NCI-H2107 (cell line): ENCODE measurements around the gene PERM1.
"Not testable (repeated sequence)": the region's sequence is repeated elsewhere in the genome, so short reads cannot be mapped to it uniquely, and the experiment has no call there.

Experiments
- DNase-seq: peaks from one replicate; lab custom pipeline; 2025; lab: John Stamatoyannopoulos, UW

Gene PERM1, protein sequence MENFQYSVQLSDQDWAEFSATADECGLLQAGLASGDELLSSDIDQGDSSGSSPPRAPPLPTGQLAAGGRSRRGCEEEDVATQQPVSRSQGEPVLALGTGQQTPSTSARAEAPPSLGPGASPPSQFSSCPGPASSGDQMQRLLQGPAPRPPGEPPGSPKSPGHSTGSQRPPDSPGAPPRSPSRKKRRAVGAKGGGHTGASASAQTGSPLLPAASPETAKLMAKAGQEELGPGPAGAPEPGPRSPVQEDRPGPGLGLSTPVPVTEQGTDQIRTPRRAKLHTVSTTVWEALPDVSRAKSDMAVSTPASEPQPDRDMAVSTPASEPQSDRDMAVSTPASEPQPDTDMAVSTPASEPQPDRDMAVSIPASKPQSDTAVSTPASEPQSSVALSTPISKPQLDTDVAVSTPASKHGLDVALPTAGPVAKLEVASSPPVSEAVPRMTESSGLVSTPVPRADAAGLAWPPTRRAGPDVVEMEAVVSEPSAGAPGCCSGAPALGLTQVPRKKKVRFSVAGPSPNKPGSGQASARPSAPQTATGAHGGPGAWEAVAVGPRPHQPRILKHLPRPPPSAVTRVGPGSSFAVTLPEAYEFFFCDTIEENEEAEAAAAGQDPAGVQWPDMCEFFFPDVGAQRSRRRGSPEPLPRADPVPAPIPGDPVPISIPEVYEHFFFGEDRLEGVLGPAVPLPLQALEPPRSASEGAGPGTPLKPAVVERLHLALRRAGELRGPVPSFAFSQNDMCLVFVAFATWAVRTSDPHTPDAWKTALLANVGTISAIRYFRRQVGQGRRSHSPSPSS

DNA sequence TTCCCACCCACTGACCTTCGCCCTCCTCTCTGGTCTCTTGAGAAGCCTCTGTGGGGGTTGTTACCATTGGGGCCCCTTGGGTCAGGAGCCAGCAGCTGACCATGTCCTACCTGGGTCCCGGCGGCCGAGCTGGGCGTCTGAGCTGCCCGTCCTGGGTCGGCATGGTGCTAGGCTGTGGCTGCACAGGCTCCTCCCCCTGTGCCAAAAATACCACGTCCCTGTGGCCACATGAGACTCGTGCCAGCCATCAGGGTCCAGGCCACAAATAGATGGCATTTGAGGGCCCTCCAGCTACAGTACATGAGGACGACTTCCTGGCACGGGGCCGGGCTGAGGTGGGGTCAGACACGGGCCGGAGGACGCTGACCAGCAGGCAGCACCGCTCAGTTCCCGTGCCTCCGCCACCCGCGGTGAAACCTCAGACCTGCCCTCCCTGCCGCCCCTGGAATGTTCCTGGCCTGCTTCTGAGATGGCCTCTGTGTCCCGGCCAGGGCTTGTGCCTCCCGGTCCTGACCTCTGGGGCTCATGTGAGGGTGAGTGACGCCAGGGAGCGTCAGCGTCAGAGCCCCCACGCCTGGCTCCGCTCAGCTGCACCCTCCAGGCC lies at the start of gene PERM1:
Gene PERM1, minus strand, starts transcription at position 139 of the 604 bp plus-strand sequence. CDS start 1,064 bp downstream, outside the sequence.
- DNase-seq: no peak

DNA sequence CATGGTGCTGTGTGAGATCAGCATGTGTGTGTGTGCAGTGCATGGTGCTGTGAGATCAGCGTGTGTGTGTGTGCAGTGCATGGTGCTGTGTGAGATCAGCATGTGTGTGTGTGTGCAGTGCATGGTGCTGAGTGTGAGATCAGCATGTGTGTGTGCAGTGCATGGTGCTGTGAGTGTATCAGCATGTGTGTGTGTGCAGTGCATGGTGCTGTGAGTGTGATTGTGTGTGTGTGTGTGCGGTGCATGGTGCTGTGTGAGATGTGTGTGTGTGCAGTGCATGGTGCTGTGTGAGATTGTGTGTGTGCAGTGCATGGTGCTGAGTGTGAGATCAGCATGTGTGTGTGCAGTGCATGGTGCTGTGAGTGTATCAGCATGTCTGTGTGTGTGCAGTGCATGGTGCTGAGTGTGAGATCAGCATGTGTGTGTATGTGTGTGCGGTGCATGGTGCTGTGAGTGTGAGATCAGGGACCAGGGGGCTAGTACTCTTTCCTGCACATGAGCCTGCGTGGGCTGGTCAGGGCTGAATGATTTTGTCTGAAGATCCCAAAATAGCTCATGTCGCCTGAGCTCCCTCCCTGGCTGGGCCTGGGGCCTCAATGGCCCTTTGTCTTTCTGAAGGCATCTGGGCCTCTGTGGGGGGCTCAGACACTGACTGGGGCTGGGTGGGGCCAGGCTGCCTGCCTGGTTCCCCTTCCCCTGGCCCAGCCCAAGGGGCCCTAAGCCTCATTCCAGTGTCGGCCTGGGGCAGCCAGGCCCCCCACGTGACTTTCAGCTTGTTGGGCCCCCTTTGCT lies 49.2 kb upstream of the PERM1 start:
- DNase-seq: not testable (repeated sequence)

DNA sequence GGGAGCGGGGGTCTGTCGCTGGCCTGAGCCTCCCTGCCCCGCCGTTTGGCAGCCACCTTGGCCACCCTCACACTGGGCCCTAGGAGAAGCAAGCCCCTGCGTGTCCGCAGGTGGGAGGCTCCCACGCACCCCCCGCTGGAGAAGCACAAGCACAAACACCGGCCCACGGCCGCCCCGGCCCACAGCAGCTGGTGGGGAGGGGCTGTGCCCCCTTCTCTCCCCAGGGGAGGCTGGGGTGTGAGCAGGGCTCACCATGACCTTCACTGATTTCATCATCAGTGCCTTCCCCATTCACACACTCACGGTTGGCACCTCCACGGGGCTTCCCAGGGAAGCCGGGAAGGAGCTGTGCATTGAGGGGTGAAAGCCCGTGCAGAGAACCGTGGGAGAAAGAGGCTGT lies 45.9 kb upstream of the PERM1 start:
- no peak for DNase-seq

DNA sequence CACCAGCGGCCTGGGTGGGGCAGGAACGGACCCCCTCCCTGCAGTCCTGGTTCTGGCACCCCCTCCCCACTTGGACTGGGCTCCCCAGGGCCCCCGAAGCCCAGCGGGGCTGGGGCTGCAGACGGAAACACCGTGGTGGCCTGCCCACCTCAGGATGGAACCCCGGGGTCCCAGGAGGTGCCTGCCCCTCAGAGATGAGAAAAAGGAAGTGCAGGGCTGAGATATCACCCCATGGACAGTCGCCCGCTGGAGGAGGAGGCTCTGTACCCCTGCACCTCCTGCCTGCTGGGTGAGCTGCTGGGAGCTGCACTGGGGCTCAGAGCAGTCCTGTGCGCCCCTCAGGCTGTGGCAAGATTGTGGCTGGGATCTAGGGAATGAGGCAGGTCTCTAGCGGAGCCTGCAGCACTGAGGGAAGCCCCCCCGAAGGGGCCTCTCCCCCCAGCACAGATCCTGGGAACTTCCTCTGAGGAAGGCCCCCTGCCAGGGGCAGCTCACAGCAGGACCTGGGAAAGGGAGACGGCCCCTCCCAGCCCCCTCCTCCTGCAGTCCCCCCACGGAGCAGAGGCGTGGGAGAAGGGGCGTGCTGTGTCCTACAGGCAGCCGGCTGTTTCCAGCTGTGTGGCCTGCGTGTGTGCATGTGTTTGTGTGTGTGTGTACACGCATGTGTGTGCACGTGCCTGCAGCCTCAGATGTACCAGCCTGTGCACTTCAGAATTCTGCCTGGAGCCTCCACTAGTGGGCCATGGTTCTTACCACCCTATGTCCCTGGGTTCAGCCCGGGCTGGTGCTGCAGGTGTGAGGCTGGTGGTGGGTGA lies 44.9 kb upstream of the PERM1 start:
- no peak for DNase-seq

DNA sequence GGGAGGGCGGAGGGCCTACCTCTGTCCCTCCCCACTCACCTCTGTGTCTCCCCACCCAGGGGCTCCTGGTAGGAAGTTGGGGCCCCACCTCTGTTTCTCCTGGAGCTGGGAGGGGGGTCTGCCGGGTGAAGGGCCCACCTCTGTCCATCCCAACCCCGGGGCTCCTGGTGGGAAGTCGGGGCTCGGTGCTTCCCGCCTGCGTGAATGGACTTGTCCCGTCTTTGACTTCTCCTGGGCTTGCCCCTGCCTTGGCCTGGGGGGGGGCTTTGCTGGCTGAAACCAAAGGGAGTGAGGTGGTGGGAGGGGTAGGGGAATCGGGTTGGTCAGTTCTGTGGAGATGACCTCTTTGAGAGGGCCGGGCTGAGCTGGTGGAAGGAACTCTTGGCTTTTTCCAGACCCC lies 43.8 kb upstream of the PERM1 start:
- DNase-seq: no peak

DNA sequence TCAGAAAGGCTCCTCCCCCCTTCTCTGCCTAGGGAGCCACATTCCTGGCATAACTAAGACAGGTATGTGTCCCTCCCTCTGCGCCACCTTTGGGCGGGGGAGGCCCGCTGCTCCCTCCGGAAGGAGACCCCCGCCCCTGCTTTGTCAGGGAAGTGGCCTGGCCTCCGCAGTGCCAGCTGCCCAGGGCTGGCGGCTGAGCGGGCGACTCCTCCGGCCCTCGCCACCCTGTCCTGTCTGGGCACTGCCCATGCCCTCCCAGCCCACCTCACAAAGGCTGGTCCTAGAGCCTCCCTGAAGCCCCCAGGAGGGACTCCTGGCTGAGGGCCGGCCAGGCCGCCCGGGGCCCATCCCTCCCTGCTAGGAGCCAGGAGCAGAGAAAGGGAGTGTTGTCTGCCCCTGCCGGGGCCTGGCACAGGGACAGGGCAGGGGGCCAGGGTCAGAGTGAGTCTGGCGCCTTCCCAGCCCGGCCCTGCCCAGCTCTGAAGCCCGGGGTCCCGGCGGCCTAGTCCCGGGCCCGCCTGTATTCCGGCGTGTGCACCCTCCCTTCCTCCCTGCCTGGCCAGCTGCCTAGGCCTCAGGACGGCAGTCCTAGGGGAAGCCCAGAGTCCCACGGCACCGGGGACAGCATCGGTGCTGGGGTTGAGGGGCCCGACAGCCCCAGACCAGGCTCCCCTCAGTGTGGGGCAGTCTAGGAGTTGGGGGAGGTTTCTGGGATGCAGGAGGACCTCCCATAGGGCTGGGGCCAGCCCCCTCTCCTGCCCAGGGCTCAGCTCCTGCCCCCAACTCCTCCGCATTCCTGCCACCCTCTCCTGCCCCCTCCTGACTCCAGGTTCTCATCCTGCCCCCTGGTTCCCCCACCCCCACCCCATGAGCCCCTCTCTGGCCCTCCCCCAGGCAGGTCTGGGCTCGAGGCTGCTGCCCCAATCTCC lies 43.1 kb upstream of the PERM1 start:
- no peak for DNase-seq

DNA sequence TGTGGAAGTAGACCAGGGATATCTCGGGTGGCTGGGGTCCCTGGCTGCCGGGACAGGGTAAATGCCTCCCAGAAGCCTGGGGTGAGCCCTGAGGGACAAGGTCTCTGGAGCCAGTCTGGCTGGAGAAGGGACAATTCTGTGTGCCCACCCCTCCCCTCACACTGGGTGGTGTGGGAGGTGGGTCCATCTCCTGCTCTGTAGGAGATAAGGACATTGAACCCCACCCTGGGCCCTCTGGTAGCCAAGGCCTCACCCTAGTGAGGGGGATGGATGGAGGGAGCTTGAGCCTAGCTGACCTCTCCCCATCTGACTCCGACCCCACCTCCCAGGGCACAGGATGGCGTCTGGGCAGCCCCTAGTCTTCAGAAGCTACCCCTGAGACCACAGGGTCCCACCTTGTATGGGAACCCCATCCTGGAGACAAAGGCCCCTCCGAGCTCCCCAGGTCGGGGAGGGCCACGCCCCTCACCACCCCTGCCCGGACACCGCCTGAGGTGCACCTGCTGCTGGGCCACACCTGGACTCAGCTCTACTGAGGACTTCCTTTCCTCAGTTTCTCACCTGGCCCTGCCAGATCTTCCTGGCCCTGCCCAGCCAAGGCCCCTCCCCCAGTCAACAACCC lies 42.4 kb upstream of the PERM1 start:
- DNase-seq: no peak

DNA sequence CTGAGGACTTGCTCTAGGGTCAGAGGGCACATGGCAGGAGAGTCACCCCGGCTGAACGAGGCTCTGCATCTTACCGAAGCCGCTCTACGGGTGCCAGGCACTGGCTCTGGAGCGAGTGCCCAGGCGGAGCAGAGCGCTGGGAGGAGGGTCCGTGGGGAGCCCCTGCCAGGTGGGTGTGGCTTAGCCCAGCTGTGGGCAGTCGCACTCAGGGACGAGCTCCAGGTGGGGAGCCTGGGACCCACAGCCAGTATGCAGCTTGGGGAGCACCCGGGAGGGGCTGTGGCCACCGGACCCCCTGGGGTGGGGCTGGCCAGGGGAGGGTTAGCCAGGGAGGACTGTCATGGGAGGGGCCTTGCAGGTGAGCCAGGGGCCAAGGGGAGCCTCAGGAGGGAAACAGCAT lies 41.8 kb upstream of the PERM1 start:
- DNase-seq: no peak

DNA sequence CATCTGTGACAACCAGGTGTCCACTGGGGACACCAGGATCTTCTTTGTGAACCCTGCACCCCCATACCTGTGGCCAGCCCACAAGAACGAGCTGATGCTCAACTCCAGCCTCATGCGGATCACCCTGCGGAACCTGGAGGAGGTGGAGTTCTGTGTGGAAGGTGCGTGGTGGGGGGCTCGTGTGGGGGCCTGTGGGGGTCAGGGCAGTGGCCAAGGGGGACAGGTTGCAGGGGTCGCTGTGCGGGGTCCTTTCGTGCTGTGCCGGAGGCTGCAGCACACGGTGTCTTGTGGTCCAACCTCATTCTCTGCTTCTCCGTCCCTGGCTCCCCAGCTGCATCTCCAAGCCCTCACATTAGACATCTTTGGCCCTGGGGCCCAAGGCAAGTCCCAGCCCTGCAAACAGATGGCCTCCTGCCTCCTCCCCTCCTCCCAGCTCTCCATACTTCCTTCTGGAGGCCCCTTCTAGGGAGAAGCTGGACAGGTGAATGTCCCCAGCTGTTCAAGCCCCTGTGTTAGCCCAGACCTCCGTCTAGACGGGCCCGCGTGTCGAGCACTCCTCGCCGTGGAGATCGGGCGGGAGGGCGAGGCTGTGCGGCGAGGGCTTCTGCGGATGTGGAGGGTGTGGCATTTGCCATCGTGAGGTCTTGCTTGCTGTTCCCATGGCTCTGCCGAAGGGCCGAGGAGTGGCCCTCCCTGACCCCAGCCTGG lies 40.6 kb upstream of the PERM1 start:
- no peak for DNase-seq

DNA sequence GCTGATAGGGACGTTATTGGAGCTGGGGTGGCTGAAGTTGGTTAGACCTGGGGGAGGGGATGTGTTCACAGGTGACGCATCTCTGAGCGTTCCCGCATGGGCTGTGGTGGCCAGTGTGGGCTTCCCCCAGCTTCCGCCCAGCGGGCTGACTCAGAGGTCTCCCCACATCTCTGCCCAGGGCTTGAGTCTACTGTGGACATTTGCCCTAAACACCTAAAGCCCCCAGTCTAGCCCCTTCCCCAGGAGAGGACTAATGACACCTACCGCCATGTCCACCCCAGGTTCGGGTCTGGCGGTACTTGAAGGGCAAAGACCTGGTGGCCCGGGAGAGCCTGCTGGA lies 40.0 kb upstream of the PERM1 start:
- DNase-seq: no peak

DNA sequence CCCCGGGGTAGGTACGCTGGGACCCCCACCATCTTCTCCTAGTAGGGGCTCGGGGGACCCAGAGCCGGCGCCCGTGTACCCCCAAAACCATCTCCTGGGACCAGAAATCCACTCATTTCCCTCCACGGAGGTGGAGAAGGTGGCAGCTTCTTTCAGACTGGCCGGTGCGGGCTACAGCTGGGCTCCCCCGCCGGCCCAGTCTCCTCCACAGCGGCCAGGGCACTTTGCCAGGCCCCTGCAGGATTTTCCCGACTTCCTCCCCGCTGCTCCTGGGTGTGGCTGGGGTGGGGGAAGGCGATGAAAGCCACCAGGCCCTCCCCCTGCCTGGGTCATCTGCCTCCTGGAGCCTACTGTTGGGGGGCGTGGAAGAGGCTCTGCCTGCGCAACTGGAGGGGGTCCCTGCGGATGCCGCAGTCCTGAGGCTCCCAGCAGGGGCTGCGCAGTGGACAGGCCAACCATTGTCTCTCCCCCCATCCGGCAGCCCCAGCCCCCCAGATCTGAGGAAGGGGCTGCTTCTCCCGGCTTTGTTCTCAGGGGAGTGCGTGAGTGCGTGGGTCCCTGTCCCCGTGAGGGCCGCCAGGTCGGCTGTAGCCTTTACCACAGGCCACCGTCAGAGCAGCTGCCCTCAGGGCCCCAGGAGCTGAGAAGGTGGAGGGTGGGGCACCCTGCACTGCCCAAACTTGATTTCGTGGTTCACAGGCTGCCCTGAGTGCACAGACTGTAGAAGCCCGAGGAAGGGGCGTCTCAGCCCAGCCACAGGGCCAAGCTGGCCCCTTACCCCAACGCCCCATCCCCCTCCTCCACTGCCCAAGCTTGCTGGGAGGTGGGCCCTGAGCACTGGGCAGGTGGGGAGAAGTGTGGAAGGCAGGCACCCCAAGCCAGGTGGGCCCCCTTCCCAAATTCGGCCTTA lies 39.4 kb upstream of the PERM1 start:
- DNase-seq: no peak

DNA sequence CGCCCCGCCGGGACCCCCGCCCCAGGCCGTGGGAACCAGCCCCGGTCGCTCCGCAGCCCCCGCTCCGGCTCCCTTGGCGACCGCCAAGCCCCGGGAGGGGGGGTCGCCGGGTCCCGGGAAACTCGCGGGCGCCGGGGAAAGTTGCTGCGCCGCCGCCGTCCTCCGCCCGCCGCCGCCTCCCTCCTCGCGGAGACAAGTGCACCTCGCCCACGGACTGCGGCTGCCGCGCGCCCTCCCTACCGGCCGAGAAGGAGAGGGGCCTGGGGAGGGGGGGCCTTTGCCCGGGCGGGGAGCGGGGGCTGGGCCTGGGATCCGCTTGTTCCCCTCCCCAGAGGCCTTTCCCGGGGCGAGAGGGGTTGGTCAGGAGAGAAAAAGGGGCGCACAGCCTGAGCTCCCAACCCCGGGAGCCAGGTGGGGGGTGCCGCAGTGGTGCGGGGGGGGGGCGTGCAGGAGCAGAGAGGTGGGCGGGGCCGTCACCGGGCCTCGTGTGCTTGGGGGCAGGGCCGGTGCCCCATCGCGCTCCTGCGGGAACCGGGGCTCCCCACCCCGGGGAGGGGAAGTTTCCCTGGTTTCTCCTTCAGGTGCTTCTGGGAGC lies 38.6 kb upstream of the PERM1 start:
- DNase-seq: no peak

DNA sequence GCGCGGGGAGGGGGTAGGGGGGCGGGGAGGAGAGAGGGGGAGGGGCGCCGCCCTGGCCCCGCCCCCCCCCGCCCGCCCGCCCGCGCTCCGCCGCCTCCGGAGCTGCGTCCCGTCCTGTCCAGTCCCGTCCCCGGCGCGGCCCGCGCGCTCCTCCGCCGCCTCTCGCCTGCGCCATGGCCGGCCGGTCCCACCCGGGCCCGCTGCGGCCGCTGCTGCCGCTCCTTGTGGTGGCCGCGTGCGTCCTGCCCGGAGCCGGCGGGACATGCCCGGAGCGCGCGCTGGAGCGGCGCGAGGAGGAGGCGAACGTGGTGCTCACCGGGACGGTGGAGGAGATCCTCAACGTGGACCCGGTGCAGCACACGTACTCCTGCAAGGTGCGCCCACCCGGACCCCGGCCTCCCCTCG lies 38.1 kb upstream of the PERM1 start, which contains the start of gene AGRN:
Gene AGRN, plus strand, starts transcription at position 121 of the 405 bp plus-strand sequence. Its CDS starts 53 bp downstream, at position 174.
- DNase-seq: no peak

DNA sequence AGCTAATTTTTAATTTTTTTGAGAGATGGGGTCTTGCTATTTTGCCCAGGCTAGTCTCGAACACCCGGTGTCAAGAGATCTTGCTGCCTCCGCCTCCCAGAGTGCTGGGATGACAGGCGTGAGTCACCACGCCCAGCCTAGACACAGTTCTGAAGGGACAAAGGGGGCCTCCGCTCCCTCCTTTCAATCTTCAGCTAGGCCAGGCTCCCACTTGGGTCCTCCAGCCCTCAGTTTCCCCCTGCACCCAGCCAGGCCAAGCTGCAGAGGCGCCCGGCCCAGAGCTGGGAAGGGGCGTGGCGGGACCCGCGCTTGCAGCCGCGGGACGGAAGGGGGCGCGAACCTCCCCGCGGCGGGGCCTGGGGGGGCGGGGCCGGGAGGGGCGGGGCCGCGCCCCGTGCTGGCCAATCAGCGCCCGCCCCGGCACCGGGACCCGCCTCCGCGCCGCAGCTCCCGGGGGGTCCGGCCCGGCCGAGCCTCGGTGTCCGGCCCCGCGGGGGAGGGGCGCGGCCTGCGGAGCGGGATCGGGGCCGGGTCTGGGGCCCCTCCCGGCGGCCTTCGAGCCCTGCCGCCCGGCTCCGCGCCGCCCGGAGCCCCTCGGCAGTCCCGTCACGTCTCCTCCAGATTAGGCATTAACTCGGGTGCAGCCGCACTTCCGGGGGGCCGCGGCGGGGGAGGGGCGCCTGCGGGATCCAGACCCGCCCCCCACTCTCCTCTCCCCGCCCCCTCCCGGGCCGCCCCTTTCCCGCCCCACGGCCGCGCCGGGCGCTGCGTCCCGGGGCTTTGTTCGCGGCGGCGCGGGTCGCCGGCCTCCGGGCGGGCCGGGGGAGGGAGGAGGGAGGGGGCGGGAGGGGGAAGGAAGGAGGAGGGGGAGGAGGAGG lies 37.5 kb upstream of the PERM1 start:
- no peak for DNase-seq

DNA sequence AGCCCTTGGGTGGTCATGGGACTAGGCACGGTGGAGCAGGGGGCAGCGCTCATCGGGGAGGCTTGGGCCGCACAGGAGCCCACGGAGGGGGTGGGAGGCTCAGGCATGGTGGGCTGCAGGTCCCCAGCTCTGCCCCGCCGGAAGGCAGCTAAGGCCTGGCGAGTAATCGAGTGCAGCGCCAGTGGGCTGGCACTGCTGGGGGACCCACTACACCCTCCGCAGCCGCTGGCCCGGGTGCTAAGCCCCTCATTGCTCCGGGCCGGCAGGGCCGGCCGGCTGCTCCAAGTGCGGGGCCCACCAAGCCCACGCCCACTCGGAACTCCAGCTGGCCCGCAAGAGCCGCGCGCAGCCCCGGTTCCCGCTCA lies 36.4 kb upstream of the PERM1 start:
- DNase-seq: not testable (repeated sequence)
